Transverse colon (tissue), 4 donors: ENCODE data around the gene TMEM123. TPM values are rescaled to one million over a fixed set of nuclear protein-coding genes. Genes with fewer than 3 reads are reported as not detected.

Experiments used
- DNase-seq: peaks from one replicate; pipeline ENCODE4 v3.0.0-alpha.2; 2019
- H3K27ac ChIP-seq, 4 donors: fragments of 200-600 bp; sonication (generic); 2 replicates each; pipeline ENCODE4 v1.5.1; 2016 to 2018; ENCODE audit warnings: inconsistent platforms in 4 of 4
- H3K27me3 ChIP-seq: fragments of 200-600 bp; sonication (generic); 2 replicates; pipeline ENCODE4 v1.5.1; 2017; ENCODE audit warnings: inconsistent platforms
- H3K36me3 ChIP-seq, 4 donors: fragments of 200-600 bp; sonication (generic); 2 replicates each; pipeline ENCODE4 v1.5.1; 2017 to 2019; ENCODE audit warnings: inconsistent platforms in 4 of 4
- H3K4me1 ChIP-seq, 4 donors: fragments of 200-600 bp; sonication (generic); 2 replicates each; pipeline ENCODE4 v1.5.1; 2017 to 2020; ENCODE audit warnings: inconsistent platforms in 4 of 4
- H3K4me3 ChIP-seq, 4 donors: fragments of 200-600 bp; sonication (generic); 1 replicate in 1 of 4; 2 replicates in 3 of 4; pipeline versions ENCODE4 v1.5.1 to v1.6.1; 2017 to 2019; ENCODE audit warnings: inconsistent platforms in 4 of 4
- H3K9me3 ChIP-seq, 2 donors: fragments of 200-600 bp; sonication (generic); 2 replicates each; pipeline ENCODE4 v1.5.1; 2017 to 2019; ENCODE audit warnings: inconsistent platforms in 2 of 2
- EP300 ChIP-seq: sonication (generic); formaldehyde crosslinking; IDR thresholded peaks from one replicate; pipeline ENCODE4 v1.6.1; 2017; ENCODE audit warnings: antibody characterized with exemption, low read depth
- POLR2A ChIP-seq: fragments of 450-650 bp; IDR thresholded peaks from one replicate; pipeline ENCODE4 v1.6.1; 2016; ENCODE audit warnings: antibody characterized with exemption, mild to moderate bottlenecking, moderate library complexity
- POLR2AphosphoS5 ChIP-seq, 3 donors: sonication (generic); formaldehyde crosslinking; IDR thresholded peaks; one replicate each; pipeline ENCODE4 v1.6.1; 2016; ENCODE audit warnings: antibody characterized with exemption in 3 of 3
- WGBS, 2 donors: methylation state at CpG; one replicate each; pipeline ENCODE4 v1.1.5; 2018; ENCODE audit warnings: low coverage in 1 of 2; 5-methylcytosine and 5-hydroxymethylcytosine counted together
- in situ Hi-C, 4 donors: fragments of 200-750 bp; cut with MboI; loops; one replicate each; pipeline versions ENCODE4 v1.15.0 to v1.15.1; 2017; ENCODE audit warnings: low sequenced_read_pairs in 3 of 4, low pct_ligation_motif_present in 1 of 4, low pct_unique_long_range_greater_than_20kb in 1 of 4
- intact Hi-C: fragments of 100-400 bp; cut with DNase I; formaldehyde crosslinking; loops from one replicate; pipeline ENCODE4 v1.15.1; 2023; ENCODE audit warnings: low total_unique reads
- total RNA-seq, 4 donors: library from RNA; depleted of rRNA; stranded (reverse); fragments of >200 nt; gene quantifications; one replicate each; pipeline ENCODE4 v1.1.0, GENCODE V29; 2016
- TF ChIP-seq, protein P1 (sequence below), 5 experiments: fragments of 200-600 bp in 3 of 5; fragments of 450-650 bp in 2 of 5; sonication (generic) in 3 of 5; IDR thresholded peaks; 1 replicate in 2 of 5; 2 replicates in 3 of 5; pipeline ENCODE4 v1.5.1; 2016 to 2017; ENCODE audit warnings: antibody characterized with exemption in 5 of 5, inconsistent platforms in 3 of 5, mild to moderate bottlenecking in 2 of 5, moderate library complexity in 1 of 5

Gene TMEM123
- total RNA-seq, 4 donors from 2014 or later: 55.4 to 137 (median 104) TPM

DNA sequence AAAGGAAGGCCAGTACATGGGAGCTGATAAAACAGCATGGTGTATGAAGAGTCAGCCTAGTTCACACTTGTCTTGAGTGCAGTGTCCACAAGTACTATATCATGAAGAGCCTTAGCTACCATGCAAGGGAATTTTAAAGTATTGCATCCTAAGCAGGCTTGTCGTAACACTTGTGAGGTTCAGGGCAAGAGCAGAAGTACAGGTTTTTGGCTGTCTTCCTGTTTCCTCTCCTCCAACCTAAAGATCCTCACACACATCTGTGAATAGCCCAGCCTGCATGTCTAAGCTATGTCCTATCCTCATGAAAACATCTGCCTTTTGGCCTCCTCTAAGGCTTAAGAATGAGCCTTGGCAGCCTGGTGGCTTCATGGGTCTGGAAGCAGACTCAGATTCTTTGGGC lies 34.6 kb upstream of the TMEM123 start:
- in situ Hi-C loops (loop anchor here in 2 of 4 donors (25.0 kb wide), 2 partner anchors 100 to 450 kb away; no protein-coding TSS in a partner anchor), intact Hi-C loops (no loop called here)
- H3K9me3 ChIP-seq: no peaks in the 10 kb centered on the region

GRCh38 chr11:102486584-102486983 lies 34.0 kb upstream of the TMEM123 start:
- H3K4me1 ChIP-seq: no peaks in the 10 kb centered on the region
- intact Hi-C loops (no loop called here), in situ Hi-C loops (loop anchor here in 2 of 4 donors (25.0 kb wide), 2 partner anchors 99 to 451 kb away; no protein-coding TSS in a partner anchor)
- no peak overlapping the region for H3K4me3 ChIP-seq
- 84 to 100% methylated on average over 1 to 2 of the region's 2 CpGs for WGBS, 2 donors
- no peaks in the 10 kb centered on the region for H3K9me3 ChIP-seq
- H3K27ac ChIP-seq: no peak overlapping the region
- TF ChIP-seq EP300: no peak
- TF ChIP-seq POLR2AphosphoS5 (IDR thresholded peaks at IDR 0.05): no peak
- no peak for TF ChIP-seq POLR2A
- TF ChIP-seq, protein P1, sequence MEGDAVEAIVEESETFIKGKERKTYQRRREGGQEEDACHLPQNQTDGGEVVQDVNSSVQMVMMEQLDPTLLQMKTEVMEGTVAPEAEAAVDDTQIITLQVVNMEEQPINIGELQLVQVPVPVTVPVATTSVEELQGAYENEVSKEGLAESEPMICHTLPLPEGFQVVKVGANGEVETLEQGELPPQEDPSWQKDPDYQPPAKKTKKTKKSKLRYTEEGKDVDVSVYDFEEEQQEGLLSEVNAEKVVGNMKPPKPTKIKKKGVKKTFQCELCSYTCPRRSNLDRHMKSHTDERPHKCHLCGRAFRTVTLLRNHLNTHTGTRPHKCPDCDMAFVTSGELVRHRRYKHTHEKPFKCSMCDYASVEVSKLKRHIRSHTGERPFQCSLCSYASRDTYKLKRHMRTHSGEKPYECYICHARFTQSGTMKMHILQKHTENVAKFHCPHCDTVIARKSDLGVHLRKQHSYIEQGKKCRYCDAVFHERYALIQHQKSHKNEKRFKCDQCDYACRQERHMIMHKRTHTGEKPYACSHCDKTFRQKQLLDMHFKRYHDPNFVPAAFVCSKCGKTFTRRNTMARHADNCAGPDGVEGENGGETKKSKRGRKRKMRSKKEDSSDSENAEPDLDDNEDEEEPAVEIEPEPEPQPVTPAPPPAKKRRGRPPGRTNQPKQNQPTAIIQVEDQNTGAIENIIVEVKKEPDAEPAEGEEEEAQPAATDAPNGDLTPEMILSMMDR (IDR thresholded peaks at IDR 0.05): no peak
- no peaks in the 10 kb centered on the region for H3K36me3 ChIP-seq
- DNase-seq: no peak
- H3K27me3 ChIP-seq: no peaks in the 10 kb centered on the region

More for the DNA sequence above, 34.6 kb upstream of the TMEM123 start:
- H3K27me3 ChIP-seq: no peaks in the 10 kb centered on the region
- no peak for DNase-seq
- no peak overlapping the region for H3K4me3 ChIP-seq
- no peak overlapping the region for H3K27ac ChIP-seq
- H3K4me1 ChIP-seq: no peaks in the 10 kb centered on the region
- no peak for TF ChIP-seq POLR2A
- TF ChIP-seq EP300: no peak
- TF ChIP-seq, protein P1 (IDR thresholded peaks at IDR 0.05): no peak
- no peak for TF ChIP-seq POLR2AphosphoS5 (IDR thresholded peaks at IDR 0.05)
- no peaks in the 10 kb centered on the region for H3K36me3 ChIP-seq
- 87% methylated on average over 1 of the region's 1 CpG; no CpG with 5 or more reads in 1 of the 2 donors for WGBS, 2 donors

GRCh38 chr11:102485095-102485722 lies 32.6 kb upstream of the TMEM123 start:
- Histone ChIP-seq H3K27ac (no peak overlapping the region), H3K36me3 (no peaks in the 10 kb centered on the region), H3K9me3 (no peaks in the 10 kb centered on the region), H3K4me3 (no peak overlapping the region), H3K4me1 (no peaks in the 10 kb centered on the region), H3K27me3 (no peaks in the 10 kb centered on the region)
- WGBS, 2 donors: 87 to 92% methylated on average over 2 of the region's 2 CpGs
- TF ChIP-seq POLR2A: no peak
- TF ChIP-seq POLR2AphosphoS5 (IDR thresholded peaks at IDR 0.05): no peak
- TF ChIP-seq, protein P1 (IDR thresholded peaks at IDR 0.05): no peak
- TF ChIP-seq EP300: no peak
- no peak for DNase-seq
- in situ Hi-C loops: loop anchor here in 2 of 4 donors (25.0 kb wide), 2 partner anchors 98 to 452 kb away; no protein-coding TSS in a partner anchor
- intact Hi-C loops: no loop called here

GRCh38 chr11:102482433-102482832 lies 29.9 kb upstream of the TMEM123 start:
- Histone ChIP-seq H3K4me1 (peaks cover 0 to 20% (median 7%) of the 10 kb centered on the region in 4 donors), H3K27ac (no peak overlapping the region), H3K36me3 (no peaks in the 10 kb centered on the region), H3K4me3 (no peak overlapping the region), H3K9me3 (no peaks in the 10 kb centered on the region), H3K27me3 (no peaks in the 10 kb centered on the region)
- in situ Hi-C loops (loop anchor here in 2 of 4 donors (25.0 kb wide), 2 partner anchors 95 to 455 kb away; no protein-coding TSS in a partner anchor), intact Hi-C loops (no loop called here)
- no peak for DNase-seq
- WGBS, 2 donors: 57% methylated on average over 3 of the region's 3 CpGs; no CpG with 5 or more reads in 1 of the 2 donors
- TF ChIP-seq, protein P1 (IDR thresholded peaks at IDR 0.05): no peak
- no peak for TF ChIP-seq POLR2AphosphoS5 (IDR thresholded peaks at IDR 0.05)
- no peak for TF ChIP-seq POLR2A
- TF ChIP-seq EP300: no peak
